Immature natural killer cell (primary cell): ENCODE data around the gene COPS7B. TPM values are rescaled to one million over a fixed set of nuclear protein-coding genes. Genes with fewer than 3 reads are reported as not detected.
"Not testable (repeated sequence)": the region's sequence is repeated elsewhere in the genome, so short reads cannot be mapped to it uniquely, and the experiment has no call there.

Experiments
- DNase-seq, 3 donors: peaks; one replicate each; pipeline ENCODE4 v3.0.0; 2022; ENCODE audit warnings: mixed read lengths in 1 of 3
- H3K27ac Mint-ChIP-seq, 6 donors: one replicate each; pipeline ENCODE4 v1.8.0; 2020; ENCODE audit warnings: mixed read lengths in 6 of 6, mild to moderate bottlenecking in 5 of 6, inconsistent platforms in 4 of 6, moderate library complexity in 3 of 6
- H3K27me3 Mint-ChIP-seq, 3 donors: one replicate each; pipeline ENCODE4 v1.8.0; 2020 to 2021; ENCODE audit warnings: low read depth in 3 of 3, mild to moderate bottlenecking in 3 of 3, mixed read lengths in 3 of 3, moderate library complexity in 3 of 3, inconsistent platforms in 1 of 3
- H3K36me3 Mint-ChIP-seq, 3 donors: one replicate each; pipeline ENCODE4 v1.8.0; 2020; ENCODE audit warnings: mixed read lengths in 3 of 3, inconsistent platforms in 2 of 3, mild to moderate bottlenecking in 2 of 3
- H3K4me1 Mint-ChIP-seq, 2 donors: one replicate each; pipeline ENCODE4 v1.8.0; 2020; ENCODE audit warnings: inconsistent platforms in 2 of 2, mild to moderate bottlenecking in 2 of 2, mixed read lengths in 2 of 2, moderate library complexity in 1 of 2
- H3K4me3 Mint-ChIP-seq, 5 donors: one replicate each; pipeline ENCODE4 v1.8.0; 2020; ENCODE audit warnings: mild to moderate bottlenecking in 5 of 5, mixed read lengths in 5 of 5, inconsistent platforms in 3 of 5, moderate library complexity in 3 of 5
- H3K9me3 Mint-ChIP-seq, 6 donors: one replicate each; pipeline ENCODE4 v1.8.0; 2020; ENCODE audit warnings: mild to moderate bottlenecking in 6 of 6, mixed read lengths in 6 of 6, inconsistent platforms in 4 of 6, moderate library complexity in 3 of 6
- polyA plus RNA-seq, 3 donors: library from polyadenylated mRNA; unstranded; fragments of 300-500 nt; fragmentation: Illumina TruSeq; gene quantifications; one replicate each; pipeline ENCODE4 v1.2.3, GENCODE V29; 2021

COPS7B gene
- polyA plus RNA-seq, result 10 to 100 TPM; 23.2 to 29.0 (median 28.9) TPM

GRCh38 chr2:231786177-231786916, at the start of gene COPS7B:
COPS7B (plus strand) TSS chr2:231786445; CDS start chr2:231788571, 2,126 bp downstream.
- DNase-seq, result peak; percentile 70 to 78 (median 75)
- H3K27ac Mint-ChIP-seq, result peak within 1 kb of the TSS; percentile 68 to 89 (median 84)
- no peaks in the 10 kb centered on the region for H3K9me3 Mint-ChIP-seq
- peaks cover 0 to 8% (median 3%) of the 10 kb centered on the region in 3 donors for H3K27me3 Mint-ChIP-seq
- peaks cover 52 to 81% of the 10 kb centered on the region in 2 donors for H3K4me1 Mint-ChIP-seq
- peaks cover 2 to 4% (median 4%) of the 10 kb centered on the region in 3 donors for H3K36me3 Mint-ChIP-seq
- peak within 1 kb of the TSS; percentile 88 to 95 (median 93) for H3K4me3 Mint-ChIP-seq

- Mint-ChIP-seq H3K9me3 (no peaks in the 10 kb centered on the region), H3K27me3 (no peaks in the 10 kb centered on the region), H3K4me1 (no peaks in the 10 kb centered on the region), H3K4me3 (no peak overlapping the region), H3K27ac (no peak overlapping the region), H3K36me3 (peaks cover 10 to 39% (median 19%) of the 10 kb centered on the region in 3 donors)
- DNase-seq, result no peak
These were observed 48.5 kb upstream of the COPS7B start for GRCh38 chr2:231737761-231738160.

- H3K36me3 Mint-ChIP-seq, result peaks cover 6 to 10% (median 9%) of the 10 kb centered on the region in 3 donors
- no peak overlapping the region for H3K4me3 Mint-ChIP-seq
- peak overlapping the region in 1 of 6 donors; percentile 20 for H3K27ac Mint-ChIP-seq
- H3K9me3 Mint-ChIP-seq, result no peaks in the 10 kb centered on the region
- DNase-seq, result no peak
- no peaks in the 10 kb centered on the region for H3K4me1 Mint-ChIP-seq
- no peaks in the 10 kb centered on the region for H3K27me3 Mint-ChIP-seq
These were observed 42.7 kb upstream of the COPS7B start for GRCh38 chr2:231743376-231744116.

GRCh38 chr2:231745303-231746038, 40.8 kb upstream of the COPS7B start:
- H3K27ac Mint-ChIP-seq, result no peak overlapping the region
- no peak overlapping the region for H3K4me3 Mint-ChIP-seq
- no peak for DNase-seq
- H3K9me3 Mint-ChIP-seq, result no peaks in the 10 kb centered on the region
- H3K27me3 Mint-ChIP-seq, result peaks cover 0 to 2% (median 0%) of the 10 kb centered on the region in 3 donors
- H3K36me3 Mint-ChIP-seq, result no peaks in the 10 kb centered on the region
- H3K4me1 Mint-ChIP-seq, result peaks cover 0 to 1% of the 10 kb centered on the region in 2 donors

GRCh38 chr2:231748153-231748896, 37.9 kb upstream of the COPS7B start:
- H3K27me3 Mint-ChIP-seq, H3K27ac Mint-ChIP-seq, H3K9me3 Mint-ChIP-seq: not testable (repeated sequence)

GRCh38 chr2:231749016-231749415, 37.2 kb upstream of the COPS7B start:
- H3K9me3 Mint-ChIP-seq, DNase-seq, H3K27ac Mint-ChIP-seq, H3K27me3 Mint-ChIP-seq, H3K36me3 Mint-ChIP-seq, H3K4me3 Mint-ChIP-seq, H3K4me1 Mint-ChIP-seq: not testable (repeated sequence)

More at GRCh38 chr2:231748153-231748896, 37.9 kb upstream of the COPS7B start:
- not testable (repeated sequence) for H3K4me3 Mint-ChIP-seq, DNase-seq, H3K36me3 Mint-ChIP-seq, H3K4me1 Mint-ChIP-seq

- peaks cover 0 to 4% (median 0%) of the 10 kb centered on the region in 3 donors for H3K36me3 Mint-ChIP-seq
- H3K9me3 Mint-ChIP-seq, result no peaks in the 10 kb centered on the region
- H3K27me3 Mint-ChIP-seq, result peaks cover 0 to 2% (median 0%) of the 10 kb centered on the region in 3 donors
- H3K4me1 Mint-ChIP-seq, result peaks cover 0 to 1% of the 10 kb centered on the region in 2 donors
- no peak overlapping the region for H3K27ac Mint-ChIP-seq
- DNase-seq, result no peak
- no peak overlapping the region for H3K4me3 Mint-ChIP-seq
These were observed 35.0 kb upstream of the COPS7B start for GRCh38 chr2:231751042-231751815.

GRCh38 chr2:231752061-231752460, 34.2 kb upstream of the COPS7B start:
- Mint-ChIP-seq H3K4me1 (peaks cover 0 to 1% of the 10 kb centered on the region in 2 donors), H3K9me3 (no peaks in the 10 kb centered on the region), H3K27ac (no peak overlapping the region), H3K27me3 (peaks cover 0 to 2% (median 0%) of the 10 kb centered on the region in 3 donors), H3K4me3 (no peak overlapping the region), H3K36me3 (peaks cover 0 to 4% (median 0%) of the 10 kb centered on the region in 3 donors)
- no peak for DNase-seq

GRCh38 chr2:231761735-231762134, 24.5 kb upstream of the COPS7B start:
- Mint-ChIP-seq H3K27me3 (no peaks in the 10 kb centered on the region), H3K27ac (no peak overlapping the region), H3K9me3 (no peaks in the 10 kb centered on the region), H3K4me3 (no peak overlapping the region), H3K4me1 (peaks cover 18 to 19% of the 10 kb centered on the region in 2 donors), H3K36me3 (peaks cover 0 to 6% (median 0%) of the 10 kb centered on the region in 3 donors)
- no peak for DNase-seq

- DNase-seq, result no peak
- H3K27ac Mint-ChIP-seq, result no peak overlapping the region
These were observed 22.1 kb upstream of the COPS7B start for GRCh38 chr2:231764124-231764523.

GRCh38 chr2:231764760-231765159, 21.5 kb upstream of the COPS7B start:
- peaks cover 21 to 26% of the 10 kb centered on the region in 2 donors for H3K4me1 Mint-ChIP-seq
- H3K36me3 Mint-ChIP-seq, result peaks cover 0 to 6% (median 0%) of the 10 kb centered on the region in 3 donors
- H3K4me3 Mint-ChIP-seq, result no peak overlapping the region
- H3K27me3 Mint-ChIP-seq, result peaks cover 0 to 1% (median 0%) of the 10 kb centered on the region in 3 donors
- H3K27ac Mint-ChIP-seq, result no peak overlapping the region
- DNase-seq, result no peak
- H3K9me3 Mint-ChIP-seq, result no peaks in the 10 kb centered on the region

More at GRCh38 chr2:231764124-231764523, 22.1 kb upstream of the COPS7B start:
- no peaks in the 10 kb centered on the region for H3K9me3 Mint-ChIP-seq
- H3K36me3 Mint-ChIP-seq, result peaks cover 0 to 6% (median 0%) of the 10 kb centered on the region in 3 donors
- H3K4me1 Mint-ChIP-seq, result peaks cover 18 to 20% of the 10 kb centered on the region in 2 donors
- no peak overlapping the region for H3K4me3 Mint-ChIP-seq
- peaks cover 0 to 1% (median 0%) of the 10 kb centered on the region in 3 donors for H3K27me3 Mint-ChIP-seq

GRCh38 chr2:231765496-231765929, 20.7 kb upstream of the COPS7B start:
- H3K36me3 Mint-ChIP-seq, result peaks cover 0 to 6% (median 0%) of the 10 kb centered on the region in 3 donors
- H3K9me3 Mint-ChIP-seq, result no peaks in the 10 kb centered on the region
- peak overlapping the region in 4 of 6 donors; percentile 1 to 42 (median 25) for H3K27ac Mint-ChIP-seq
- H3K27me3 Mint-ChIP-seq, result peaks cover 0 to 1% (median 0%) of the 10 kb centered on the region in 3 donors
- no peak overlapping the region for H3K4me3 Mint-ChIP-seq
- no peak for DNase-seq
- peaks cover 21 to 26% of the 10 kb centered on the region in 2 donors for H3K4me1 Mint-ChIP-seq
